HEK293 (cell line): ENCODE data around the gene CCDC141.

ENCODE experiments used
- CTCF ChIA-PET: fragments of 350-600 bp; formaldehyde crosslinking; extraction: SDS; loops from one replicate; lab custom pipeline; 2021; ENCODE audit warnings: antibody characterized with exemption; lab: Yijun Ruan, JAX
- POLR2A ChIA-PET: fragments of 300-600 bp; formaldehyde crosslinking; extraction: SDS; loops from one replicate; lab custom pipeline; 2020; ENCODE audit warnings: antibody characterized with exemption, inconsistent platforms; lab: Yijun Ruan, JAX
- H3K27ac ChIP-seq: fragments of 200-500 bp; sonication (Bioruptor generic); 2 replicates; pipeline ENCODE4 v1.5.1; 2014; ENCODE audit warnings: low read depth, low read length, control low read depth, inconsistent platforms; ENCODE audit errors: extremely low read depth
- H3K36me3 ChIP-seq, 2 experiments: fragments of 200-500 bp in 1 of 2; sonication (Bioruptor generic) in 1 of 2; 1 replicate in 1 of 2; 2 replicates in 1 of 2; pipeline ENCODE4 v1.5.1; 2014 to 2017; ENCODE audit warnings: inconsistent platforms in 2 of 2, low read length in 2 of 2; ENCODE audit not compliant: control insufficient read depth in 2 of 2, insufficient read depth in 1 of 2
- H3K4me1 ChIP-seq: fragments of 200-500 bp; sonication (Bioruptor generic); 2 replicates; pipeline ENCODE4 v1.5.1; 2014; ENCODE audit warnings: mild to moderate bottlenecking, low read length, inconsistent platforms; ENCODE audit not compliant: control insufficient read depth, insufficient read depth
- H3K4me3 ChIP-seq: 2 replicates; pipeline ENCODE4 v1.5.1; 2011; ENCODE audit warnings: low read depth, mild to moderate bottlenecking, control low read depth, low read length, moderate library complexity
- H3K9me3 ChIP-seq: fragments of 200-500 bp; sonication (Bioruptor generic); 2 replicates; pipeline ENCODE4 v1.5.1; 2014; ENCODE audit warnings: low read depth, low read length, inconsistent platforms; ENCODE audit not compliant: control insufficient read depth, insufficient read depth
- HOXD13 ChIP-seq: sonication (generic); formaldehyde crosslinking; IDR thresholded peaks from 2 replicates; pipeline ENCODE4 v1.8.0; 2022; ENCODE audit warnings: missing genetic modification reagents, borderline replicate concordance
- KLF7 ChIP-seq: fragments of 450-650 bp; formaldehyde crosslinking; IDR thresholded peaks from 2 replicates; pipeline ENCODE4 v1.5.1; 2016; ENCODE audit warnings: missing biosample characterization, missing genetic modification characterization, borderline replicate concordance
- PRDM1 ChIP-seq: fragments of 450-650 bp; formaldehyde crosslinking; IDR thresholded peaks from 2 replicates; pipeline ENCODE4; 2016; ENCODE audit warnings: missing biosample characterization, missing genetic modification characterization
- WT1 ChIP-seq: fragments of 450-650 bp; formaldehyde crosslinking; IDR thresholded peaks from 2 replicates; pipeline ENCODE4 v1.5.1; 2016; ENCODE audit warnings: missing biosample characterization, missing genetic modification characterization
- ZBTB1 ChIP-seq: fragments of 450-650 bp; formaldehyde crosslinking; IDR thresholded peaks from 2 replicates; pipeline ENCODE4 v1.5.1; 2016; ENCODE audit warnings: missing biosample characterization, missing genetic modification characterization
- ZBTB17 ChIP-seq: fragments of 450-650 bp; formaldehyde crosslinking; IDR thresholded peaks from 2 replicates; pipeline ENCODE4 v1.5.1; 2016; ENCODE audit warnings: missing biosample characterization, missing genetic modification characterization
- ZBTB8A ChIP-seq: fragments of 450-650 bp; formaldehyde crosslinking; IDR thresholded peaks from 2 replicates; pipeline ENCODE4 v1.5.1; 2016; ENCODE audit warnings: missing biosample characterization, missing genetic modification characterization
- ZEB2 ChIP-seq: fragments of 450-650 bp; formaldehyde crosslinking; IDR thresholded peaks from 2 replicates; pipeline ENCODE4 v1.5.1; 2016; ENCODE audit warnings: missing biosample characterization, missing genetic modification characterization
- ZFHX2 ChIP-seq: fragments of 450-650 bp; formaldehyde crosslinking; conservative IDR thresholded peaks from 2 replicates; pipeline ENCODE4 v1.5.1; 2016; ENCODE audit warnings: missing biosample characterization, missing genetic modification characterization
- ZNF112 ChIP-seq: fragments of 450-650 bp; formaldehyde crosslinking; IDR thresholded peaks from 2 replicates; pipeline ENCODE4 v1.5.0; 2017; ENCODE audit warnings: missing biosample characterization, missing genetic modification characterization
- ZNF114 ChIP-seq: fragments of 450-650 bp; formaldehyde crosslinking; IDR thresholded peaks from 2 replicates; pipeline ENCODE4 v1.5.0; 2017; ENCODE audit warnings: missing biosample characterization, missing genetic modification characterization
- ZNF18 ChIP-seq: fragments of 450-650 bp; formaldehyde crosslinking; IDR thresholded peaks from 2 replicates; pipeline ENCODE4 v1.5.1; 2016; ENCODE audit warnings: missing biosample characterization, missing genetic modification characterization
- ZNF248 ChIP-seq: fragments of 450-650 bp; formaldehyde crosslinking; IDR thresholded peaks from 2 replicates; pipeline ENCODE4 v1.5.1; 2017; ENCODE audit warnings: missing biosample characterization, missing genetic modification characterization
- ZNF37A ChIP-seq: fragments of 450-650 bp; IDR thresholded peaks from 2 replicates; pipeline ENCODE4 v1.5.1; 2018; ENCODE audit warnings: missing biosample characterization, missing genetic modification characterization
- ZNF514 ChIP-seq: fragments of 450-650 bp; formaldehyde crosslinking; IDR thresholded peaks from 2 replicates; pipeline ENCODE4 v1.5.1; 2016; ENCODE audit warnings: missing biosample characterization, missing genetic modification characterization
- ZNF555 ChIP-seq: fragments of 450-650 bp; formaldehyde crosslinking; conservative IDR thresholded peaks from 2 replicates; pipeline ENCODE4 v1.5.1; 2017; ENCODE audit warnings: missing biosample characterization, mild to moderate bottlenecking, missing genetic modification characterization, inconsistent platforms
- ZNF561 ChIP-seq: fragments of 450-650 bp; IDR thresholded peaks from 2 replicates; pipeline ENCODE4 v1.5.1; 2018; ENCODE audit warnings: missing biosample characterization, missing genetic modification characterization, borderline replicate concordance
- ZNF623 ChIP-seq: fragments of 450-650 bp; formaldehyde crosslinking; IDR thresholded peaks from 2 replicates; pipeline ENCODE4 v1.5.1; 2016; ENCODE audit warnings: missing biosample characterization, missing genetic modification characterization
- ZNF624 ChIP-seq: fragments of 450-650 bp; formaldehyde crosslinking; IDR thresholded peaks from 2 replicates; pipeline ENCODE4 v1.5.1; 2017; ENCODE audit warnings: missing biosample characterization, missing genetic modification characterization
- ZNF645 ChIP-seq: fragments of 450-650 bp; formaldehyde crosslinking; IDR thresholded peaks from 2 replicates; pipeline ENCODE4; 2016; ENCODE audit warnings: missing biosample characterization, missing genetic modification characterization

The CCDC141 gene

GRCh38 chr2:178865146-178865936 is 184.6 kb downstream of the CCDC141 start:
- H3K4me1 ChIP-seq = no peaks in the 10 kb centered on the region
- H3K27ac ChIP-seq = no peak overlapping the region
- ChIA-PET POLR2A (no interaction called here), CTCF (interaction anchor here (0.6 kb wide), 1 partner anchor 556 kb away, joined by 3 read pairs; no protein-coding TSS in a partner anchor)
- no peaks in the 10 kb centered on the region for H3K9me3 ChIP-seq
- H3K4me3 ChIP-seq = no peak overlapping the region
- TF ChIP-seq ZFHX2 (tag by site-specific recombination) (peak; percentile 33; the same call in 1 of the 2 replicates), ZNF37A (tag by site-specific recombination) (no peak), HOXD13 (no peak)
- no peaks in the 10 kb centered on the region for H3K36me3 ChIP-seq

GRCh38 chr2:178863856-178864620 is 185.9 kb downstream of the CCDC141 start:
- Histone ChIP-seq H3K9me3 (no peaks in the 10 kb centered on the region), H3K27ac (no peak overlapping the region), H3K36me3 (no peaks in the 10 kb centered on the region), H3K4me3 (no peak overlapping the region), H3K4me1 (no peaks in the 10 kb centered on the region)
- POLR2A ChIA-PET = no interaction called here
- TF ChIP-seq ZNF623 (tag by site-specific recombination) (no peak), ZNF555 (tag by site-specific recombination) (no peak), ZNF514 (tag by site-specific recombination) (no peak), ZNF561 (tag by site-specific recombination) (no peak), ZNF645 (no peak), WT1 (tag by site-specific recombination) (no peak), KLF7 (tag by site-specific recombination) (no peak), ZNF112 (tag by site-specific recombination) (no peak), ZNF114 (tag by site-specific recombination) (no peak), ZBTB1 (no peak), ZNF18 (tag by site-specific recombination) (no peak), ZEB2 (tag by site-specific recombination) (no peak), ZNF624 (no peak), ZNF248 (tag by site-specific recombination) (no peak), PRDM1 (tag by site-specific recombination) (no peak), ZBTB8A (tag by site-specific recombination) (no peak), ZBTB17 (tag by site-specific recombination) (no peak)
- CTCF ChIA-PET = interaction anchor here (0.7 kb wide), 1 partner anchor 265 kb away, joined by 4 read pairs; no protein-coding TSS in a partner anchor
